ENCODE results near the gene WDR27. TPM values are rescaled to one million over a fixed set of nuclear protein-coding genes. Genes with fewer than 3 reads are reported as not detected.

The WDR27 gene
- total RNA-seq, 4 donors from 2014 or later: 12.4 to 38.7 (median 27.6) TPM

- Histone ChIP-seq H3K9me3 (peaks cover 0 to 18% (median 16%) of the 10 kb centered on the region in 3 donors), H3K4me3 (no peak overlapping the region), H3K4me1 (peaks cover 0 to 21% (median 4%) of the 10 kb centered on the region in 3 donors), H3K27me3 (no peaks in the 10 kb centered on the region), H3K27ac (peak overlapping the region in 2 of 4 donors; percentile 49 to 76), H3K36me3 (no peaks in the 10 kb centered on the region)
- WGBS, 2 donors: 90 to 94% methylated on average over 3 to 7 of the region's 10 CpGs
- intact Hi-C loops (cut with DNase I): no loop called here
- DNase-seq: no peak
- TF ChIP-seq CTCF (IDR thresholded peaks at IDR 0.05) (no peak), POLR2A (IDR thresholded peaks at IDR 0.05) (no peak)
Observed at GRCh38 chr6:169426611-169427010, 275.2 kb downstream of the WDR27 start.

DNA sequence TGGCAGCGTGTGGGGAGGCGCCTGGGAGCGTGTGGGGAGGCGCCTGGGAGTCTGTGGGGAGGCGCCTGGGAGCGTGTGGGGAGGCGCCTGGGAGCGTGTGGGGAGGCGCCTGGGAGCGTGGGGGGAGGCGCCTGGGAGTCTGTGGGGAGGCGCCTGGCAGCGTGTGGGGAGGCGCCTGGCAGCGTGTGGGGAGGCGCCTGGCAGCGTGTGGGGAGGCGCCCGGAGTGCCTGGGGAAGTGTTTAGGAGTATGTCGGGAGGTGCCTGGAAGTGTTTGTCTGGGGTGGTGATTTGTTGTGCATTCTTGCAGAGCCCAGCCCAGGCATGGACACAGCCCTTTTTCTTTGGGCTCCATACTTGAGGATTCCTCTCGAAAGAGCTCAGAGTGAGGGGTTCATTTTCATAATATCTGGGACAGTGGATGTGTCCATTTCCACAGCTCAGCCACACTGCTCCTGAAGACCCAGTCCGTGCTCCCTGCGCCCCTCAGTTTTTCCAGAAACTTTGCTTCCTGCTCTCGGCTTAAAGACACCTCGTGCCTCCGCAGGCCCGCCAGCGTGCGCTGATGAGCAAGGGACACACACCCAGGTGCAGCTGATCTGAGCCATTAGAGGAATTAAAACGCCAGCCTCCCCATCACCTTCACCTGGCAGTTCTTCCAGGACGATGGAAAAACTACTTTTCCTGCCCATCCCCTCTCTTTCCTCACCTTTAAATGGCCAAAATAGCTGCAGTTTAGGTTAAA lies 276.0 kb downstream of the WDR27 start:
- Histone ChIP-seq H3K4me3 (no peak overlapping the region), H3K27me3 (no peaks in the 10 kb centered on the region), H3K9me3 (peaks cover 0 to 10% (median 8%) of the 10 kb centered on the region in 3 donors), H3K27ac (peak overlapping the region in 1 of 4 donors; percentile 9), H3K36me3 (no peaks in the 10 kb centered on the region), H3K4me1 (peaks cover 0 to 21% (median 4%) of the 10 kb centered on the region in 3 donors)
- intact Hi-C loops (cut with DNase I): no loop called here
- no peak for DNase-seq
- 81 to 92% methylated on average over 8 to 10 of the region's 31 CpGs for WGBS, 2 donors
- no peak for TF ChIP-seq CTCF (IDR thresholded peaks at IDR 0.05)
- no peak for TF ChIP-seq POLR2A (IDR thresholded peaks at IDR 0.05)

GRCh38 chr6:169424821-169425240 lies 277.0 kb downstream of the WDR27 start:
- 86 to 94% methylated on average over 9 to 14 of the region's 24 CpGs for WGBS, 2 donors
- H3K27ac ChIP-seq: peak overlapping the region in 2 of 4 donors; percentile 2 to 37
- no peak for DNase-seq
- peaks cover 0 to 21% (median 4%) of the 10 kb centered on the region in 3 donors for H3K4me1 ChIP-seq
- intact Hi-C loops (cut with DNase I): no loop called here
- TF ChIP-seq CTCF (IDR thresholded peaks at IDR 0.05) (no peak), POLR2A (IDR thresholded peaks at IDR 0.05) (no peak)
- no peaks in the 10 kb centered on the region for H3K36me3 ChIP-seq
- H3K4me3 ChIP-seq: peak overlapping the region in 1 of 4 donors; percentile 1
- H3K9me3 ChIP-seq: peaks cover 0 to under 1% (median 0%) of the 10 kb centered on the region in 3 donors
- H3K27me3 ChIP-seq: no peaks in the 10 kb centered on the region

- DNase-seq: no peak
- intact Hi-C loops (cut with DNase I): no loop called here
- Histone ChIP-seq H3K9me3 (no peaks in the 10 kb centered on the region), H3K36me3 (no peaks in the 10 kb centered on the region), H3K4me1 (peaks cover 0 to 21% (median 4%) of the 10 kb centered on the region in 3 donors), H3K27ac (peak overlapping the region in 2 of 4 donors; percentile 2 to 37), H3K4me3 (peak overlapping the region in 1 of 4 donors; percentile 1), H3K27me3 (no peaks in the 10 kb centered on the region)
- 80 to 84% methylated on average over 17 to 21 of the region's 28 CpGs for WGBS, 2 donors
- TF ChIP-seq CTCF (IDR thresholded peaks at IDR 0.05) (no peak), POLR2A (IDR thresholded peaks at IDR 0.05) (no peak)
Observed at GRCh38 chr6:169424149-169424804, 277.6 kb downstream of the WDR27 start.

Measured in esophagus squamous epithelium (tissue), 5 donors.